MM.1S (cell line): ENCODE results near the gene ENGASE.

Experiments used
- CTCF ChIP-seq: fragments of 300-600 bp; sonication (generic); IDR thresholded peaks from 2 replicates; pipeline ENCODE4 v1.5.1; 2016; ENCODE audit warnings: antibody characterized with exemption, low read length, mixed read lengths
- EZH2 ChIP-seq: fragments of 300-600 bp; sonication (generic); optimal IDR thresholded peaks from 2 replicates; pipeline ENCODE3; 2017; ENCODE audit warnings: low read depth, mild to moderate bottlenecking, antibody characterized with exemption, low read length, mixed read lengths

- TF ChIP-seq CTCF (no peak), EZH2 (no peak)
Observed at GRCh38 chr17:79027925-79028491, 46.6 kb upstream of the ENGASE start.
